SU-DHL-6 (cell line): Measurements from ENCODE around the gene PDZD8.

Source experiments
- H2AFZ ChIP-seq: fragments of 200-600 bp; sonication (generic); 2 replicates; pipeline ENCODE4 v1.6.1; 2014; ENCODE audit warnings: low read depth, mild to moderate bottlenecking, moderate library complexity, mixed read lengths, antibody characterized with exemption, low read length; ENCODE audit not compliant: severe bottlenecking
- H3F3A ChIP-seq: fragments of 200-600 bp; shearing (Covaris generic); 2 replicates; pipeline ENCODE4 v1.6.0; 2016; ENCODE audit warnings: antibody characterized with exemption, mild to moderate bottlenecking; ENCODE audit not compliant: insufficient read depth
- H3K27ac ChIP-seq: fragments of 200-600 bp; sonication (generic); 2 replicates; pipeline ENCODE4 v1.5.1; 2016; ENCODE audit warnings: low read depth, mild to moderate bottlenecking, low read length, moderate library complexity, mixed read lengths
- H3K27me3 ChIP-seq: fragments of 200-600 bp; sonication (generic), shearing (Covaris generic); 2 replicates; pipeline ENCODE4 v1.6.0; 2014; ENCODE audit warnings: mild to moderate bottlenecking, low read length
- H3K36me3 ChIP-seq: fragments of 200-600 bp; sonication (generic); 2 replicates; pipeline ENCODE4 v1.6.1; 2014; ENCODE audit warnings: mild to moderate bottlenecking, low read length, mixed read lengths
- H3K4me2 ChIP-seq: fragments of 300-600, 200-600 bp; shearing (Covaris generic), sonication (generic); 2 replicates; pipeline ENCODE4 v1.6.0; 2014; ENCODE audit warnings: low read length, low read depth, mild to moderate bottlenecking; ENCODE audit not compliant: poor library complexity, severe bottlenecking
- H3K4me3 ChIP-seq: fragments of 200-600 bp; sonication (generic); 2 replicates; pipeline ENCODE4 v1.5.1; 2014; ENCODE audit warnings: antibody characterized with exemption, low read length, mild to moderate bottlenecking, mixed read lengths; ENCODE audit not compliant: insufficient read depth, poor library complexity, severe bottlenecking
- H3K79me2 ChIP-seq: fragments of 200-600 bp; sonication (generic); 2 replicates; pipeline ENCODE4 v1.6.1; 2014; ENCODE audit warnings: mild to moderate bottlenecking, low read length, moderate library complexity; ENCODE audit not compliant: insufficient read depth
- H3K9ac ChIP-seq: fragments of 200-600 bp; sonication (generic); 2 replicates; pipeline ENCODE4 v1.7.0; 2014; ENCODE audit warnings: mild to moderate bottlenecking, low read length
- H3K9me2 ChIP-seq: fragments of 200-600 bp; sonication (generic); replicated peaks from 2 replicates; pipeline ENCODE4 v1.6.1; 2014; ENCODE audit warnings: low read length; ENCODE audit not compliant: insufficient read depth
- H3K9me3 ChIP-seq: fragments of 200-600 bp; sonication (generic); 2 replicates; pipeline ENCODE4 v1.6.1; 2014; ENCODE audit warnings: low read length, mixed read lengths; ENCODE audit not compliant: insufficient read depth
- H4K20me1 ChIP-seq: fragments of 200-600 bp; sonication (generic); 2 replicates; pipeline ENCODE4 v1.6.1; 2014; ENCODE audit warnings: low read depth, mild to moderate bottlenecking, antibody characterized with exemption, low read length, moderate library complexity, mixed read lengths
- EZH2phosphoT487 ChIP-seq: fragments of 200-600 bp; sonication (generic), shearing (Covaris generic); conservative IDR thresholded peaks from 2 replicates; pipeline ENCODE4 v1.6.1; 2018; ENCODE audit warnings: mild to moderate bottlenecking, antibody characterized with exemption, low read length, moderate library complexity, mixed read lengths
- TF ChIP-seq, protein P1 (sequence below): fragments of 200-600 bp; sonication (generic); IDR thresholded peaks from one replicate; pipeline ENCODE4 v1.5.1; 2017; ENCODE audit warnings: antibody characterized with exemption, mild to moderate bottlenecking, low read length, moderate library complexity; ENCODE audit not compliant: insufficient read depth, poor library complexity, severe bottlenecking

The PDZD8 gene

DNA sequence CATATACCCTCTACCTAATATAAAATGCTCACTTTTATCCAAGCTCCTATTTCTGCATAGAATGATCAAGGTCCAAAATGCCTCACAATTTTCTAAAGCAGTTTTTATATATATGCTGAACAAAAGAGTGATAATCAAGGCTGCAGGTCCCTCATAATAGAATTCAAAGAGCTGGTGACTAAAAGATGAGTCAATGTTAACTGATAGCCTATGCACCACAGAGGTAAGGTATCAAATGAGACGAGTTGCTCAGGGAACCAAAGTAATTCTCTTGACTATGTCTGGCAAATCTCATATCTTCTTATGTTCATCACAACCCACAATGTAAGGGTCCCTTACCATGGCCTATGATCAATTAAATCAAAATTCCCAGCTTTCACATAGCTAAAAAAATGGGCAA, 15.2 kb downstream of the PDZD8 start:
- Histone ChIP-seq H3K36me3 (no peaks in the 10 kb centered on the region), H3F3A (0 out of 2 replicates have a peak, but pooled peaks cover 3% of the 10 kb centered on the region), H3K9ac (no peak overlapping the region), H3K27ac (no peak overlapping the region), H3K4me3 (no peak overlapping the region), H2AFZ (no peak overlapping the region), H4K20me1 (peaks cover 46% of the 10 kb centered on the region), H3K4me2 (no peak overlapping the region), H3K79me2 (peaks cover 83% of the 10 kb centered on the region), H3K9me3 (no peaks in the 10 kb centered on the region), H3K9me2 (no peaks in the 10 kb centered on the region), H3K27me3 (no peaks in the 10 kb centered on the region)
- TF ChIP-seq, protein P1, sequence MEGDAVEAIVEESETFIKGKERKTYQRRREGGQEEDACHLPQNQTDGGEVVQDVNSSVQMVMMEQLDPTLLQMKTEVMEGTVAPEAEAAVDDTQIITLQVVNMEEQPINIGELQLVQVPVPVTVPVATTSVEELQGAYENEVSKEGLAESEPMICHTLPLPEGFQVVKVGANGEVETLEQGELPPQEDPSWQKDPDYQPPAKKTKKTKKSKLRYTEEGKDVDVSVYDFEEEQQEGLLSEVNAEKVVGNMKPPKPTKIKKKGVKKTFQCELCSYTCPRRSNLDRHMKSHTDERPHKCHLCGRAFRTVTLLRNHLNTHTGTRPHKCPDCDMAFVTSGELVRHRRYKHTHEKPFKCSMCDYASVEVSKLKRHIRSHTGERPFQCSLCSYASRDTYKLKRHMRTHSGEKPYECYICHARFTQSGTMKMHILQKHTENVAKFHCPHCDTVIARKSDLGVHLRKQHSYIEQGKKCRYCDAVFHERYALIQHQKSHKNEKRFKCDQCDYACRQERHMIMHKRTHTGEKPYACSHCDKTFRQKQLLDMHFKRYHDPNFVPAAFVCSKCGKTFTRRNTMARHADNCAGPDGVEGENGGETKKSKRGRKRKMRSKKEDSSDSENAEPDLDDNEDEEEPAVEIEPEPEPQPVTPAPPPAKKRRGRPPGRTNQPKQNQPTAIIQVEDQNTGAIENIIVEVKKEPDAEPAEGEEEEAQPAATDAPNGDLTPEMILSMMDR, result no peak
- TF ChIP-seq EZH2phosphoT487, result no peak

DNA sequence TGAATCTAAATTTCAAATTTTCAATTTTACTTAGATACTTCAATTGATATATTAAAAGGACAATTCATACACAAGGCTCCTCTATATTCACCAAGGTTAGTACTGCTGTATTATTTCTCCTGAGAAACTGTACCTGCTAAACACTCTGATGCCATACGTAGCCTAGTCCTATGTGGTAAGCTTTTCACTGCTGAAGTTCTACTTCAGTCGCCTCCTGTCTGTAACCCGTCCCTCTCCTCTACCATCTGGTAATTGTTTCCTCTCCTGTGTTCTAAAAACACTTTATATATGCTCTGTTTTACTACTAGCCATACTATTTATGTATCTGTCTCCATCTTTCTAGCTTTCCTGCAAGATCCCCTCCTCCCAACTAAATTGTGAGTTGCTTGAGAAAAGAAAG, 20.2 kb downstream of the PDZD8 start:
- H3K9ac ChIP-seq, result no peak overlapping the region
- peaks cover 18% of the 10 kb centered on the region; the same call in 1 of the 2 replicates for H4K20me1 ChIP-seq
- H3K9me2 ChIP-seq, result no peaks in the 10 kb centered on the region
- H3K4me2 ChIP-seq, result no peak overlapping the region
- H3K9me3 ChIP-seq, result no peaks in the 10 kb centered on the region
- TF ChIP-seq EZH2phosphoT487, result no peak
- TF ChIP-seq, protein P1, result no peak
- H3K27ac ChIP-seq, result no peak overlapping the region
- H3K4me3 ChIP-seq, result no peak overlapping the region
- no peak overlapping the region for H2AFZ ChIP-seq
- H3F3A ChIP-seq, result no peaks in the 10 kb centered on the region
- no peaks in the 10 kb centered on the region for H3K36me3 ChIP-seq
- H3K79me2 ChIP-seq, result peaks cover 70% of the 10 kb centered on the region
- no peaks in the 10 kb centered on the region for H3K27me3 ChIP-seq

DNA sequence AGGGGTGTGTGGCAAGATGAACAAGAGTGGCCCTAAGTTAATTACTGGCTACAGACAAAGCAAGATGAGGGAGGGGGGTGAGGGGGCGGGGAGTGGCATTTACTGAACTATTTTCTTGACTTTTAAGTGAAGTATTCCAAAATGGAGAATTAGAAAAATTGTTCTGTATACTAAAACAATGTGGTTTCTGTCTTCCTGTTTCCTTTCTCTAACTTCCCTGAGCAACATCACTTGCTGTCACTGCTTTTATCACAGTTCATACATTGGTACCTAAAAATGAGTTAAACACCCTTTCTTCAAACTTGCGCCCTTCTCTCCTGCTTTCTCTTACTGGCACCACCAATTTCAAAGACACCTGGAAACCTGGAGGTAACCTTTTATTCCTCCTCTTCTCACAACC, 21.6 kb downstream of the PDZD8 start:
- Histone ChIP-seq H3K9me2 (no peaks in the 10 kb centered on the region), H3K4me2 (no peak overlapping the region), H3F3A (no peaks in the 10 kb centered on the region), H3K27me3 (no peaks in the 10 kb centered on the region), H3K36me3 (no peaks in the 10 kb centered on the region), H2AFZ (no peak overlapping the region), H3K79me2 (peaks cover 72% of the 10 kb centered on the region), H3K4me3 (no peak overlapping the region), H3K27ac (no peak overlapping the region), H3K9me3 (no peaks in the 10 kb centered on the region), H4K20me1 (peaks cover 22% of the 10 kb centered on the region), H3K9ac (no peak overlapping the region)
- TF ChIP-seq, protein P1, result no peak
- TF ChIP-seq EZH2phosphoT487, result no peak

DNA sequence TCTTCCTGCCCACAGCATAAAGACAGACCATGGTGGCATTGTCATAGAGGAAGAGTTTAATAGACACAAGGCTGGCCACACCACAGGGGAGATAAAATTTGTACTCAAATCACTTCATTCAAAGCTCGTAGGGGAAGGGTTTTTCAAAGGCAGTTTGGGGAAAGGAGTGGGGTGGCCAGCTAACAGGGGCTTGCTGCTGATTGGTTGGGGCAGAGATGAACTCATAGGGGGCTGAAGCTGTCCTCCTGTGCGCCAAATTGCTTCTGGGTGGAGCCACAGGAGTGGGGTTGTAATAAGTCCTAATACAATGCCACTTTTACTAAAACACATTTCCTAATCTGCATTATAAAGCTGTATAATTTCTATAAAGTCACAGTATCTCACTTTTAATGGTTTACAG, 22.5 kb downstream of the PDZD8 start:
- no peak for TF ChIP-seq EZH2phosphoT487
- TF ChIP-seq, protein P1, result no peak
- Histone ChIP-seq H4K20me1 (peaks cover 26% of the 10 kb centered on the region), H3K4me3 (no peak overlapping the region), H3K27me3 (no peaks in the 10 kb centered on the region), H3K36me3 (no peaks in the 10 kb centered on the region), H3K4me2 (no peak overlapping the region), H3K9me2 (no peaks in the 10 kb centered on the region), H3F3A (no peaks in the 10 kb centered on the region), H3K79me2 (peaks cover 75% of the 10 kb centered on the region), H3K9ac (no peak overlapping the region), H2AFZ (no peak overlapping the region), H3K27ac (no peak overlapping the region), H3K9me3 (no peaks in the 10 kb centered on the region)
